ENCODE data around the gene CAMKK1.

GRCh38 chr17:3887804-3888203, 5.0 kb downstream of the CAMKK1 start:
- TF ChIP-seq CTCF (IDR thresholded peaks at IDR 0.05; ENCODE audit: insufficient read depth, low read depth, low read length): no peak
- no peak for TF ChIP-seq EZH2 (IDR thresholded peaks at IDR 0.05; ENCODE audit: insufficient read depth, low read length)

All from astrocyte (in vitro differentiated cells and primary cell).